ENCODE data around the gene PTH. TPM values are rescaled to one million over a fixed set of nuclear protein-coding genes. Genes with fewer than 3 reads are reported as not detected.
A peak's percentile ranks its signal among the peaks of the same experiment; 100 is the strongest.

Gene PTH
- total and polyA plus RNA-seq, 2 donors (not counting 3 experiments of a cell fraction or from before 2014, with no cell fraction given) = not detected

DNA sequence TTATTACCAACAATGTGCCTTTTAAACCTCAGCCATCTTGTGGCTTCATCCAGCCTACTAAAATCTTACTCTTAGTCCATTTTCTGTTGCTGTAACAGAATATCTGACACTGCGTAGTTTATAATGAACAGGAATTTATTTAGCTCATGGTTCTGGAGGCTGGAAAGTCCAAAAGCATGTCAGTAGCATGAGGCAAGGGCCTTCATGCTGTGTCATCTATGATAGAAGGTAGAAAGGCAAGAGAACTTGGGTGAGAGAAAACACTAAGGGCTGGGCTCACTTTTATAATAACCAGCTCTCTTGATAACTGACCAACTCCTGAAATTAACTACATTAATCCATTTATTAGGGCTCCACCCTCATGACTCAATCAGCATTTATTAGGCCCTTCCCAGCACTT lies 46.3 kb downstream of the PTH start:
- H3K9me3 ChIP-seq (replicated peaks; ENCODE audit: control insufficient read depth, insufficient read depth, low read length) = no peaks in the 10 kb centered on the region
- no peaks in the 10 kb centered on the region for H3K9me1 ChIP-seq (replicated peaks; ENCODE audit: control insufficient read depth, extremely low read depth, insufficient read depth, low read length)
- no TSS peak for BruUV-seq (replicated peaks)
- H3K4me1 ChIP-seq (ENCODE audit: control insufficient read depth, extremely low read depth, insufficient read depth, low read length) = peaks cover 45% of the 10 kb centered on the region
- H4K20me1 ChIP-seq (replicated peaks; ENCODE audit: control insufficient read depth, extremely low read depth, insufficient read depth, low read length) = peaks cover 6% of the 10 kb centered on the region
- no peaks in the 10 kb centered on the region for H3K36me3 ChIP-seq (ENCODE audit: control insufficient read depth in 2 of 2, extremely low read depth in 1 of 2, insufficient read depth in 2 of 2, low read length in 2 of 2)
- H2AFZ ChIP-seq (ENCODE audit: low read depth, low read length) = no peak overlapping the region
- peak overlapping the region; percentile 13 for H3K9ac ChIP-seq (replicated peaks; ENCODE audit: extremely low read depth, insufficient read depth, low read length)
- FAIRE-seq (no peak), DNase-seq (ENCODE audit: low read depth, low spot score) (no peak)
- intact Hi-C loops (cut with micrococcal nuclease) (loop anchor here (10.0 kb wide), 1 partner anchor 335 kb away; no protein-coding TSS in a partner anchor), dilution Hi-C loops (cut with MboI; ENCODE audit: extremely low pct_ligation_motif_present, low sequenced_read_pairs) (no loop called here)
- POLR2A ChIA-PET = no interaction called here
- TF ChIP-seq MYC (IDR thresholded peaks at IDR 0.05; ENCODE audit: low read depth, low read length) (no peak), JUN (IDR thresholded peaks at IDR 0.05; ENCODE audit: borderline replicate concordance, insufficient read depth, insufficient read length, low read depth) (no peak), POLR2AphosphoS5 (IDR thresholded peaks at IDR 0.05; ENCODE audit: insufficient read depth, low read depth, low read length) (no peak), FOS (IDR thresholded peaks at IDR 0.05; ENCODE audit: borderline replicate concordance, insufficient read depth, low read length) (no peak), GATA2 (IDR thresholded peaks at IDR 0.05; ENCODE audit: insufficient read depth, insufficient read length, low read depth, low read length) (no peak), EZH2 (IDR thresholded peaks at IDR 0.05; ENCODE audit: borderline replicate concordance, low read depth, low read length, severe bottlenecking) (no peak), POLR2A (IDR thresholded peaks at IDR 0.05; ENCODE audit: low read depth, low read length) (no peak)
- TF ChIP-seq, protein P1, sequence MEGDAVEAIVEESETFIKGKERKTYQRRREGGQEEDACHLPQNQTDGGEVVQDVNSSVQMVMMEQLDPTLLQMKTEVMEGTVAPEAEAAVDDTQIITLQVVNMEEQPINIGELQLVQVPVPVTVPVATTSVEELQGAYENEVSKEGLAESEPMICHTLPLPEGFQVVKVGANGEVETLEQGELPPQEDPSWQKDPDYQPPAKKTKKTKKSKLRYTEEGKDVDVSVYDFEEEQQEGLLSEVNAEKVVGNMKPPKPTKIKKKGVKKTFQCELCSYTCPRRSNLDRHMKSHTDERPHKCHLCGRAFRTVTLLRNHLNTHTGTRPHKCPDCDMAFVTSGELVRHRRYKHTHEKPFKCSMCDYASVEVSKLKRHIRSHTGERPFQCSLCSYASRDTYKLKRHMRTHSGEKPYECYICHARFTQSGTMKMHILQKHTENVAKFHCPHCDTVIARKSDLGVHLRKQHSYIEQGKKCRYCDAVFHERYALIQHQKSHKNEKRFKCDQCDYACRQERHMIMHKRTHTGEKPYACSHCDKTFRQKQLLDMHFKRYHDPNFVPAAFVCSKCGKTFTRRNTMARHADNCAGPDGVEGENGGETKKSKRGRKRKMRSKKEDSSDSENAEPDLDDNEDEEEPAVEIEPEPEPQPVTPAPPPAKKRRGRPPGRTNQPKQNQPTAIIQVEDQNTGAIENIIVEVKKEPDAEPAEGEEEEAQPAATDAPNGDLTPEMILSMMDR (IDR thresholded peaks at IDR 0.05; ENCODE audit: extremely low read depth in 1 of 2, insufficient read depth in 1 of 2, low read depth in 1 of 2, low read length in 2 of 2) = no peak
- TF ChIP-seq, protein P2, sequence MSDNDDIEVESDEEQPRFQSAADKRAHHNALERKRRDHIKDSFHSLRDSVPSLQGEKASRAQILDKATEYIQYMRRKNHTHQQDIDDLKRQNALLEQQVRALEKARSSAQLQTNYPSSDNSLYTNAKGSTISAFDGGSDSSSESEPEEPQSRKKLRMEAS (IDR thresholded peaks at IDR 0.05; ENCODE audit: insufficient read depth, insufficient read length) = no peak
- no peaks in the 10 kb centered on the region for H3K27me3 ChIP-seq (ENCODE audit: control insufficient read depth in 2 of 2, insufficient read depth in 2 of 2, low read length in 2 of 2)
- H3K4me2 ChIP-seq (ENCODE audit: insufficient read depth, low read length) = no peak overlapping the region
- no peak overlapping the region for H3K4me3 ChIP-seq (replicated peaks in 1 of 3; ENCODE audit: insufficient read depth in 1 of 3, low read depth in 1 of 3, low read length in 3 of 3)
- CTCF ChIA-PET = interaction anchor here (1.3 to 2.4 kb wide), 2 partner anchors 9 to 11 kb away, joined by 4 to 11 read pairs; no protein-coding TSS in a partner anchor
- H3K79me2 ChIP-seq (ENCODE audit: control insufficient read depth, insufficient read depth, low read length) = peaks cover 94% of the 10 kb centered on the region
- H3K27ac ChIP-seq (ENCODE audit: insufficient read depth, low read depth, low read length) = peak overlapping the region; percentile 52
